ENCODE measurements around the gene ZNF496. TPM values are rescaled to one million over a fixed set of nuclear protein-coding genes. Genes with fewer than 3 reads are reported as not detected.

The ZNF496 gene
- total and polyA plus RNA-seq, 2 of the 13 experiments (the other 11 are each of a cell fraction or from before 2014, with no cell fraction given), result 14.8 to 18.6 TPM

- TF ChIP-seq PAXIP1 (CRISPR knock-in tag; conservative IDR thresholded peaks at IDR 0.05), result peak; percentile 51; the same call in 1 of the 2 replicates
- peak; percentile 54; the same call in 1 of the 2 replicates for TF ChIP-seq RARA (CRISPR knock-in tag; IDR thresholded peaks at IDR 0.05)
- no peak for TF ChIP-seq DDIT3 (CRISPR knock-in tag; IDR thresholded peaks at IDR 0.05)
- no peak; the same call in 1 of the 2 replicates for TF ChIP-seq ETV5 (CRISPR knock-in tag; IDR thresholded peaks at IDR 0.05; ENCODE audit: borderline replicate concordance)
- 0 out of 4 replicates have a peak, but pooled peaks of 1 of the 2 experiments have one; percentile 15 for TF ChIP-seq EP300 (IDR thresholded peaks at IDR 0.05; ENCODE audit: low read depth in 2 of 2, low read length in 2 of 2)
- TF ChIP-seq EP300 (CRISPR knock-in tag; IDR thresholded peaks at IDR 0.05; ENCODE audit: borderline replicate concordance), result no peak
- TF ChIP-seq RXRB (CRISPR knock-in tag; IDR thresholded peaks at IDR 0.05; ENCODE audit: borderline replicate concordance), result peak; percentile 26; the same call in 1 of the 2 replicates
- no peak for TF ChIP-seq ZNF3 (CRISPR knock-in tag; IDR thresholded peaks at IDR 0.05)
- TF ChIP-seq POLR2AphosphoS5 (IDR thresholded peaks at IDR 0.05; ENCODE audit: low read depth, low read length), result no peak
- no peak for TF ChIP-seq SOX13 (IDR thresholded peaks at IDR 0.05)
- TF ChIP-seq SOX13 (CRISPR knock-in tag; conservative IDR thresholded peaks at IDR 0.05 in 1 of 2, IDR thresholded peaks at IDR 0.05 in 1 of 2), result peak in 1 of 2 experiments; percentile 72; a peak in 2 of 4 replicates
- peak; percentile 63 for TF ChIP-seq NR2F6 (IDR thresholded peaks at IDR 0.05)
- TF ChIP-seq NR2F6 (CRISPR knock-in tag; IDR thresholded peaks at IDR 0.05), result peak; percentile 68; the same call in 1 of the 2 replicates
- TF ChIP-seq ZNF256 (CRISPR knock-in tag; conservative IDR thresholded peaks at IDR 0.05), result no peak
- TF ChIP-seq MAFK (conservative IDR thresholded peaks at IDR 0.05 in 1 of 2, IDR thresholded peaks at IDR 0.05 in 1 of 2; ENCODE audit: low read length in 2 of 2), result no peak
- TF ChIP-seq PBX2 (CRISPR knock-in tag; IDR thresholded peaks at IDR 0.05), result no peak
- TF ChIP-seq GRHL1 (CRISPR knock-in tag; conservative IDR thresholded peaks at IDR 0.05), result no peak
- 0 out of 2 replicates have a peak, but pooled peaks have one; percentile 18 for TF ChIP-seq SNAPC2 (CRISPR knock-in tag; IDR thresholded peaks at IDR 0.05)
- no peak for TF ChIP-seq SOX6 (IDR thresholded peaks at IDR 0.05)
- TF ChIP-seq SOX6 (CRISPR knock-in tag; IDR thresholded peaks at IDR 0.05), result peak; percentile 46
- peak in 1 of 2 experiments; percentile 50; a peak in 1 of 4 replicates for TF ChIP-seq NR2F1 (CRISPR knock-in tag; IDR thresholded peaks at IDR 0.05)
- no peak for TF ChIP-seq SNAI1 (CRISPR knock-in tag; IDR thresholded peaks at IDR 0.05; ENCODE audit: borderline replicate concordance)
- TF ChIP-seq ZNF543 (CRISPR knock-in tag; IDR thresholded peaks at IDR 0.05), result no peak
- TF ChIP-seq ZNF766 (CRISPR knock-in tag; IDR thresholded peaks at IDR 0.05; ENCODE audit: borderline replicate concordance), result no peak
Observed at GRCh38 chr1:247324923-247325322, 6.7 kb downstream of the ZNF496 start (continued).
